Neural progenitor cell (in vitro differentiated cells): ENCODE data around the gene AK3. TPM values are rescaled to one million over a fixed set of nuclear protein-coding genes. Genes with fewer than 3 reads are reported as not detected.

Source experiments
- DNase-seq: peaks from one replicate; pipeline ENCODE4 v3.0.0-alpha.2; 2016; ENCODE audit warnings: low spot score
- H2AFZ ChIP-seq: fragments of 200-600 bp; sonication (generic); replicated peaks from 2 replicates; pipeline ENCODE4 v1.6.1; 2016; ENCODE audit warnings: antibody characterized with exemption
- H3F3A ChIP-seq: fragments of 200-600 bp; sonication (generic); 2 replicates; pipeline ENCODE4 v1.6.1; 2016; ENCODE audit warnings: antibody characterized with exemption, low read depth
- H3K27ac ChIP-seq: fragments of 200-600 bp; sonication (generic); 2 replicates; pipeline ENCODE4 v1.5.1; 2016; ENCODE audit warnings: mild to moderate bottlenecking
- H3K27me3 ChIP-seq: fragments of 200-600 bp; sonication (generic); 2 replicates; pipeline ENCODE4 v1.6.1; 2016; ENCODE audit warnings: mild to moderate bottlenecking, moderate library complexity
- H3K36me3 ChIP-seq: fragments of 200-600 bp; sonication (generic); 2 replicates; pipeline ENCODE4 v1.5.1; 2016
- H3K4me1 ChIP-seq: fragments of 200-600 bp; sonication (generic); 2 replicates; pipeline ENCODE4 v1.6.1; 2016; ENCODE audit warnings: mixed run types
- H3K4me2 ChIP-seq: fragments of 200-600 bp; sonication (generic); 2 replicates; pipeline ENCODE4 v1.6.1; 2016
- H3K4me3 ChIP-seq: fragments of 200-600 bp; sonication (generic); 2 replicates; pipeline ENCODE4 v1.5.1; 2016
- H3K79me2 ChIP-seq: fragments of 200-600 bp; sonication (generic); 2 replicates; pipeline ENCODE4 v1.6.1; 2016; ENCODE audit warnings: low read depth
- H3K9ac ChIP-seq: fragments of 200-600 bp; sonication (generic); 2 replicates; pipeline ENCODE4 v1.6.1; 2016
- H3K9me3 ChIP-seq: fragments of 200-600 bp; sonication (generic); 2 replicates; pipeline ENCODE4 v1.5.1; 2016; ENCODE audit warnings: low read depth
- H4K20me1 ChIP-seq: fragments of 200-600 bp; sonication (generic); 2 replicates; pipeline ENCODE4 v1.6.1; 2016; ENCODE audit warnings: low read depth
- H3K27ac Mint-ChIP-seq: 3 replicates; pipeline ENCODE4 v1.8.0; 2021; ENCODE audit warnings: mixed read lengths
- H3K27me3 Mint-ChIP-seq: 2 replicates; pipeline ENCODE4 v1.8.0; 2022; ENCODE audit warnings: low read depth, mild to moderate bottlenecking, inconsistent platforms, moderate library complexity, mixed read lengths; ENCODE audit not compliant: insufficient read depth
- H3K36me3 Mint-ChIP-seq: 3 replicates; pipeline ENCODE4 v1.8.0; 2021; ENCODE audit warnings: mixed read lengths
- H3K4me1 Mint-ChIP-seq: 3 replicates; pipeline ENCODE4 v1.8.0; 2021; ENCODE audit warnings: mixed read lengths
- H3K4me3 Mint-ChIP-seq: 3 replicates; pipeline ENCODE4 v1.8.0; 2021; ENCODE audit warnings: mild to moderate bottlenecking, moderate library complexity, mixed read lengths
- H3K9me3 Mint-ChIP-seq: 3 replicates; pipeline ENCODE4 v1.8.0; 2020; ENCODE audit warnings: mixed read lengths
- EZH2 ChIP-seq: fragments of 200-600 bp; sonication (generic); IDR thresholded peaks from 2 replicates; pipeline ENCODE4 v1.6.1; 2017; ENCODE audit warnings: antibody characterized with exemption, mild to moderate bottlenecking, moderate library complexity
- EZH2phosphoT487 ChIP-seq: fragments of 200-600 bp; sonication (generic); IDR thresholded peaks from 2 replicates; pipeline ENCODE4 v1.6.1; 2017; ENCODE audit warnings: antibody characterized with exemption
- total RNA-seq: library from RNA; depleted of rRNA; stranded (reverse); fragments of >200 nt; gene quantifications from 2 replicates; pipeline ENCODE4 v1.2.3, GENCODE V29; 2015; ENCODE audit warnings: low replicate concordance
- TF ChIP-seq, protein P1 (sequence below): fragments of 200-600 bp; sonication (generic); IDR thresholded peaks from 2 replicates; pipeline ENCODE4 v1.5.1; 2017; ENCODE audit warnings: antibody characterized with exemption, mild to moderate bottlenecking

Gene AK3
- total RNA-seq, 1 donor from 2014 or later, result 54.8 TPM

DNA sequence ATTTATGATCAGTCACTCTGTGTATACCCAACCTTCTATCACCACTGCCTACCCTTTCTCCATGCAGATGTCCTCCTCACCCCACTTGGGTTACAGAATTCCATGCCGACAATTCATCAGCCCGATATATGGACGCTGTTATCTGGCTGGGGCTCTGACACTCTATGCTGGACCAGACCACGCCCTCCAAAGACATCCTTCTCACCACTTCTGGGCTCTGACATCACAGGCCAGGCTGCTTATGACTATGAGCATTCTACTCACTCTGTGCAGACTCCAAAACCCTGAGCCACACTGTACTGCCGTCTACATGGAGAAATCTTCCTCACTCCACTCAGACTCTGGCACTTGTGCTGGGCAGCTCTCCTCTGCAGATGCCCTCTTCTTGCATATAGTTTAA is 7.6 kb upstream of the AK3 start:
- Mint-ChIP-seq H3K9me3 (peaks cover 2% of the 10 kb centered on the region), H3K27ac (no peak overlapping the region)
- H3F3A ChIP-seq, result no peaks in the 10 kb centered on the region

DNA sequence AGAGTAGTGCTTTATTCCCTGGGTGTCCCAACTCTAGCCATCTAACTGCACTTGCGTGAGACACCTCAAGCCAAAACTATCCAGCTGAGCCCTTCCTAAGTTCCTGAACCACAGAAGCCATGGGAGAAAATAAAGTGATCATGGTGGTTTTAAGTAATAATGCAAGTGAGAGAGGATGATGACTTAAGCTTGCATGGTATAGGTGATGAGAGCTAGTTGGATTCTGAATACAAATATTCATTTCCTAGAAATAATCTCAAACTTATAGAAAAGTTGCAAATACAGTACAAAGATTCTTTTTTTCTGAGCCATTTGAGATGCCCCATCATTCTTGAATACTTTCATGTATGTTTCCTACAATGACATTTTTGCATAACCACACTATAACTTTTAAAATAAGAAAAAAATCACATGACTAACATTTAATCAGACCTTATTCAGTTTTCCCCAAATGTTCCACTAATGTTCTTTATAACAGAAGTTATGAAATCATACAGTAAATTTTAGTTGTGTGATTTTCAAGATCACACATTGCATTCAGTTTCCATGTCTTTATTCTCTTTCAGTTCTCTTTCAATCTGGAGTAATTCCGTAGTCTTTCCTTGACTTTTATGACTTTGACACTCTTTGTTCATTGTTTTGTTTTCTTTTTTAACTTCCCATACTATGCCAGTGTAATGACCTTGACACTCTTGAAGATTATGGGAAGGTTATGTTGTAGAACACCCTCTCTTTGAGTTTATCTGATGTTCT is 5.5 kb upstream of the AK3 start:
- H3K4me1 Mint-ChIP-seq, result peaks cover 13% of the 10 kb centered on the region
- H3K4me2 ChIP-seq, result no peak overlapping the region
- peaks cover 10% of the 10 kb centered on the region for H3F3A ChIP-seq
- H3K36me3 ChIP-seq, result no peaks in the 10 kb centered on the region
- H3K27ac Mint-ChIP-seq, result no peak overlapping the region
- H3K4me3 ChIP-seq, result no peak overlapping the region
- peaks cover 10% of the 10 kb centered on the region for H3K27me3 ChIP-seq
- no peak overlapping the region for H3K9ac ChIP-seq
- peaks cover 2% of the 10 kb centered on the region for H3K9me3 Mint-ChIP-seq
- H3K9me3 ChIP-seq, result no peaks in the 10 kb centered on the region
- peaks cover 2% of the 10 kb centered on the region for H3K27me3 Mint-ChIP-seq
- H3K36me3 Mint-ChIP-seq, result no peaks in the 10 kb centered on the region
- no peaks in the 10 kb centered on the region for H3K4me1 ChIP-seq
- TF ChIP-seq EZH2phosphoT487 (no peak), EZH2 (no peak)
- TF ChIP-seq, protein P1, sequence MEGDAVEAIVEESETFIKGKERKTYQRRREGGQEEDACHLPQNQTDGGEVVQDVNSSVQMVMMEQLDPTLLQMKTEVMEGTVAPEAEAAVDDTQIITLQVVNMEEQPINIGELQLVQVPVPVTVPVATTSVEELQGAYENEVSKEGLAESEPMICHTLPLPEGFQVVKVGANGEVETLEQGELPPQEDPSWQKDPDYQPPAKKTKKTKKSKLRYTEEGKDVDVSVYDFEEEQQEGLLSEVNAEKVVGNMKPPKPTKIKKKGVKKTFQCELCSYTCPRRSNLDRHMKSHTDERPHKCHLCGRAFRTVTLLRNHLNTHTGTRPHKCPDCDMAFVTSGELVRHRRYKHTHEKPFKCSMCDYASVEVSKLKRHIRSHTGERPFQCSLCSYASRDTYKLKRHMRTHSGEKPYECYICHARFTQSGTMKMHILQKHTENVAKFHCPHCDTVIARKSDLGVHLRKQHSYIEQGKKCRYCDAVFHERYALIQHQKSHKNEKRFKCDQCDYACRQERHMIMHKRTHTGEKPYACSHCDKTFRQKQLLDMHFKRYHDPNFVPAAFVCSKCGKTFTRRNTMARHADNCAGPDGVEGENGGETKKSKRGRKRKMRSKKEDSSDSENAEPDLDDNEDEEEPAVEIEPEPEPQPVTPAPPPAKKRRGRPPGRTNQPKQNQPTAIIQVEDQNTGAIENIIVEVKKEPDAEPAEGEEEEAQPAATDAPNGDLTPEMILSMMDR, result no peak
- no peaks in the 10 kb centered on the region for H4K20me1 ChIP-seq
- H3K27ac ChIP-seq, result no peak overlapping the region
- DNase-seq, result no peak
- no peak overlapping the region for H3K4me3 Mint-ChIP-seq
- H2AFZ ChIP-seq, result no peak overlapping the region
- H3K79me2 ChIP-seq, result no peaks in the 10 kb centered on the region

More for the DNA sequence above, 7.6 kb upstream of the AK3 start:
- H4K20me1 ChIP-seq, result no peaks in the 10 kb centered on the region
- TF ChIP-seq EZH2, result no peak
- TF ChIP-seq, protein P1, result no peak
- H3K9me3 ChIP-seq, result no peaks in the 10 kb centered on the region
- H2AFZ ChIP-seq, result no peak overlapping the region
- peaks cover 2% of the 10 kb centered on the region for H3K27me3 Mint-ChIP-seq
- H3K36me3 ChIP-seq, result no peaks in the 10 kb centered on the region
- no peak overlapping the region for H3K4me3 Mint-ChIP-seq
- no peaks in the 10 kb centered on the region for H3K36me3 Mint-ChIP-seq
- H3K9ac ChIP-seq, result no peak overlapping the region
- H3K4me1 ChIP-seq, result no peaks in the 10 kb centered on the region
- H3K79me2 ChIP-seq, result no peaks in the 10 kb centered on the region
- H3K4me3 ChIP-seq, result no peak overlapping the region
- H3K27ac ChIP-seq, result no peak overlapping the region
- H3K4me2 ChIP-seq, result no peak overlapping the region
- H3K4me1 Mint-ChIP-seq, result peaks cover 1% of the 10 kb centered on the region
- no peak for DNase-seq
- no peaks in the 10 kb centered on the region for H3K27me3 ChIP-seq

DNA sequence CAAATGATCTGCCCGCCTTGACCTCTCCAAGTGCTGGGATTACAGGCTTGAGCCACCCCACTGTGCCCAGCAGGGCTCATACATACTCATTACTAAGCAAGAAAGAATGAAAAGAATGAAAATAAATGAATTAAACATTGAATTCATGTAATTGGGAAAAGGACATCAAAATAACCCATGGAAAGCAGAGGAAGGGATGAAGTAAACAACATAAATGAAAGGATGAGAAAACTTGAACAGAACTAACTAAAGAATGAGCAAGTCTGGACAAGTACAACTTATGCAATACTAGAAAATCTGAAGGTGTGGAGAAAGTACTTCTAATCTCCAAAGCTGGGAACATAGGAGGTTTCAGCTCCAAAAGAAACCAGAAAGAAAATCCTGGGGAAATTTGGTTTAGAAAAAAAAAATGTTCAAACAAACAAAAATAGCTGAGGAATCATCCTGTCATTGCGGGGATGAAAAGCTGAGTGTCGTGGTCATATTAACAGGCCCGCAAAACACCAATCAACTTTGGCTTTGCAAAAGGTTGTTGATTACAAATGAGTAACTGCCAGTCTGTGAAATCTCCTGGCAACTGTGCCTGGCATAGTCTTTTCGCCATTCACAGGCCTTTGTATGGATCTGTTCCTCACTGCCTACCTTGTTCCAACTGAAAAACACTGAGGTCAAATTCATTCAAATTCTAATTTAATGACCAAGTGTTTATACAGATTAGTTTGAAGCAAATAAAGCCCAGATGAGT is 2.3 kb upstream of the AK3 start:
- Histone ChIP-seq H3F3A (peaks cover 23% of the 10 kb centered on the region), H3K4me3 (no peak overlapping the region), H3K9ac (no peak overlapping the region), H3K36me3 (no peaks in the 10 kb centered on the region), H3K9me3 (no peaks in the 10 kb centered on the region), H3K27ac (no peak overlapping the region), H2AFZ (no peak overlapping the region), H3K27me3 (peaks cover 11% of the 10 kb centered on the region), H3K4me2 (no peak overlapping the region), H3K79me2 (peaks cover 21% of the 10 kb centered on the region), H3K4me1 (peaks cover 11% of the 10 kb centered on the region), H4K20me1 (no peaks in the 10 kb centered on the region)
- H3K27me3 Mint-ChIP-seq, result peaks cover 2% of the 10 kb centered on the region
- peaks cover 27% of the 10 kb centered on the region for H3K4me1 Mint-ChIP-seq
- H3K27ac Mint-ChIP-seq, result no peak overlapping the region
- H3K36me3 Mint-ChIP-seq, result no peaks in the 10 kb centered on the region
- DNase-seq, result no peak
- no peaks in the 10 kb centered on the region for H3K9me3 Mint-ChIP-seq
- no peak overlapping the region for H3K4me3 Mint-ChIP-seq
- TF ChIP-seq, protein P1, result no peak
- TF ChIP-seq EZH2 (no peak), EZH2phosphoT487 (no peak)
